OCI-LY1 (cell line): Measurements from ENCODE around the gene ZNF410.

ENCODE experiments used
- H2AFZ ChIP-seq: fragments of 200-600 bp; sonication (generic), shearing (Covaris generic); 2 replicates; pipeline ENCODE4 v1.6.0; 2014; ENCODE audit warnings: antibody characterized with exemption, mild to moderate bottlenecking, low read length
- H3F3A ChIP-seq: fragments of 200-600 bp; sonication (generic), shearing (Covaris generic); 2 replicates; pipeline ENCODE4 v1.6.0; 2014; ENCODE audit warnings: mild to moderate bottlenecking, antibody characterized with exemption, low read length, moderate library complexity; ENCODE audit not compliant: insufficient read depth
- H3K27ac ChIP-seq: fragments of 200-600 bp; sonication (generic); 2 replicates; pipeline ENCODE4 v1.5.1; 2014; ENCODE audit warnings: low read length, mixed run types, mild to moderate bottlenecking, low read depth; ENCODE audit not compliant: poor library complexity, severe bottlenecking
- H3K27me3 ChIP-seq: fragments of 200-600 bp; sonication (generic); 2 replicates; pipeline ENCODE4 v1.6.0; 2014; ENCODE audit warnings: antibody characterized with exemption, mild to moderate bottlenecking, low read length, moderate library complexity; ENCODE audit not compliant: insufficient read depth
- H3K36me3 ChIP-seq: fragments of 200-600 bp; sonication (generic); 2 replicates; pipeline ENCODE4 v1.6.1; 2014; ENCODE audit warnings: mild to moderate bottlenecking, antibody characterized with exemption, low read length, moderate library complexity, mixed read lengths; ENCODE audit not compliant: insufficient read depth
- H3K4me1 ChIP-seq: fragments of 200-600 bp; sonication (generic); 2 replicates; pipeline ENCODE4 v1.5.1; 2014; ENCODE audit warnings: mild to moderate bottlenecking, low read length, moderate library complexity; ENCODE audit not compliant: insufficient read depth, severe bottlenecking
- H3K4me2 ChIP-seq: fragments of 200-600 bp; sonication (generic), shearing (Covaris generic); 2 replicates; pipeline ENCODE4 v1.6.1; 2014; ENCODE audit warnings: low read length
- H3K4me3 ChIP-seq: fragments of 200-600 bp; sonication (generic); 2 replicates; pipeline ENCODE4 v1.5.1; 2014; ENCODE audit warnings: low read length, low read depth, mild to moderate bottlenecking, mixed read lengths; ENCODE audit not compliant: poor library complexity, severe bottlenecking
- H3K79me2 ChIP-seq: fragments of 200-600 bp; shearing (Covaris generic); 2 replicates; pipeline ENCODE4 v1.6.1; 2016; ENCODE audit warnings: mixed run types, low read length, mixed read lengths; ENCODE audit not compliant: insufficient read depth
- H3K9ac ChIP-seq: fragments of 200-600 bp; sonication (generic), shearing (Covaris generic); 2 replicates; pipeline ENCODE4 v1.6.1; 2014; ENCODE audit warnings: mild to moderate bottlenecking, low read length, mixed read lengths
- H3K9me2 ChIP-seq: fragments of 200-600 bp; sonication (generic), shearing (Covaris generic); 2 replicates; pipeline ENCODE4 v1.6.1; 2014; ENCODE audit warnings: low read depth, mild to moderate bottlenecking, low read length, mixed read lengths
- H3K9me3 ChIP-seq: fragments of 200-600 bp; shearing (Covaris generic); 2 replicates; pipeline ENCODE4 v1.6.1; 2014; ENCODE audit warnings: low read length, mixed read lengths
- H4K20me1 ChIP-seq: fragments of 200-600 bp; sonication (generic), shearing (Covaris generic); 2 replicates; pipeline ENCODE4 v1.6.0; 2016; ENCODE audit warnings: mild to moderate bottlenecking, low read length; ENCODE audit not compliant: insufficient read depth
- EZH2 ChIP-seq: fragments of 200-600 bp; sonication (generic), shearing (Covaris generic); IDR thresholded peaks from 2 replicates; pipeline ENCODE4 v1.8.0; 2017; ENCODE audit warnings: borderline replicate concordance, mixed run types, mild to moderate bottlenecking, antibody characterized with exemption, low read length, moderate library complexity, mixed read lengths
- TF ChIP-seq, protein P1 (sequence below): fragments of 200-600 bp; sonication (generic), shearing (Covaris generic); IDR thresholded peaks from 2 replicates; pipeline ENCODE4 v1.5.1; 2017; ENCODE audit warnings: mild to moderate bottlenecking, antibody characterized with exemption, low read length, moderate library complexity, mixed read lengths

The ZNF410 gene

DNA sequence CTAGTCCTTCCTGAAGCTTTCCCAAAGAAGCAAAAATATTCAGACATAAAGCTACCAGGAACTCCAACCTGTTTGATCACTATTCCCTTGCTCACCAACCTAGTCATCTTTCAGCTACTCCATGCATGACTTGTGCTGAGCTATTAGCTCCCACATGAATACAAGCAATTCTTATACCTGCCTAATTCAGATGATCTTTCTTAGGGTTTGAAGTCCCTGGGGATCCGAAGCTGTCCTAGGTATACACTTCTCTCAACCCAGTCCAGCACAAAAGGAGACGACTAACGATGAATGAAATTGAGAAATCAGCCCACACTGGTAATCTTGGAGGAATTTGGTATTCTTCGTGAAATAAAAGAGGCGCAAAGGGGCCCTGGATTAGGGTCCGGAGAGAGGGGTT, 35.7 kb upstream of the ZNF410 start:
- peak overlapping the region; percentile 79; the same call in 1 of the 2 replicates for H2AFZ ChIP-seq
- TF ChIP-seq, protein P1, sequence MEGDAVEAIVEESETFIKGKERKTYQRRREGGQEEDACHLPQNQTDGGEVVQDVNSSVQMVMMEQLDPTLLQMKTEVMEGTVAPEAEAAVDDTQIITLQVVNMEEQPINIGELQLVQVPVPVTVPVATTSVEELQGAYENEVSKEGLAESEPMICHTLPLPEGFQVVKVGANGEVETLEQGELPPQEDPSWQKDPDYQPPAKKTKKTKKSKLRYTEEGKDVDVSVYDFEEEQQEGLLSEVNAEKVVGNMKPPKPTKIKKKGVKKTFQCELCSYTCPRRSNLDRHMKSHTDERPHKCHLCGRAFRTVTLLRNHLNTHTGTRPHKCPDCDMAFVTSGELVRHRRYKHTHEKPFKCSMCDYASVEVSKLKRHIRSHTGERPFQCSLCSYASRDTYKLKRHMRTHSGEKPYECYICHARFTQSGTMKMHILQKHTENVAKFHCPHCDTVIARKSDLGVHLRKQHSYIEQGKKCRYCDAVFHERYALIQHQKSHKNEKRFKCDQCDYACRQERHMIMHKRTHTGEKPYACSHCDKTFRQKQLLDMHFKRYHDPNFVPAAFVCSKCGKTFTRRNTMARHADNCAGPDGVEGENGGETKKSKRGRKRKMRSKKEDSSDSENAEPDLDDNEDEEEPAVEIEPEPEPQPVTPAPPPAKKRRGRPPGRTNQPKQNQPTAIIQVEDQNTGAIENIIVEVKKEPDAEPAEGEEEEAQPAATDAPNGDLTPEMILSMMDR = no peak
- H3K9ac ChIP-seq = peak overlapping the region; percentile 90
- no peaks in the 10 kb centered on the region for H3K9me3 ChIP-seq
- H3K36me3 ChIP-seq = no peaks in the 10 kb centered on the region
- H3K79me2 ChIP-seq = no peaks in the 10 kb centered on the region
- H3K27me3 ChIP-seq = no peaks in the 10 kb centered on the region
- 0 out of 2 replicates have a peak, but pooled peaks cover 5% of the 10 kb centered on the region for H3F3A ChIP-seq
- peak overlapping the region; percentile 78 for H3K4me3 ChIP-seq
- peaks cover 15% of the 10 kb centered on the region for H3K4me1 ChIP-seq
- H3K9me2 ChIP-seq = no peaks in the 10 kb centered on the region
- H3K4me2 ChIP-seq = peak overlapping the region; percentile 81
- H4K20me1 ChIP-seq = no peaks in the 10 kb centered on the region
- H3K27ac ChIP-seq = no peak overlapping the region

DNA sequence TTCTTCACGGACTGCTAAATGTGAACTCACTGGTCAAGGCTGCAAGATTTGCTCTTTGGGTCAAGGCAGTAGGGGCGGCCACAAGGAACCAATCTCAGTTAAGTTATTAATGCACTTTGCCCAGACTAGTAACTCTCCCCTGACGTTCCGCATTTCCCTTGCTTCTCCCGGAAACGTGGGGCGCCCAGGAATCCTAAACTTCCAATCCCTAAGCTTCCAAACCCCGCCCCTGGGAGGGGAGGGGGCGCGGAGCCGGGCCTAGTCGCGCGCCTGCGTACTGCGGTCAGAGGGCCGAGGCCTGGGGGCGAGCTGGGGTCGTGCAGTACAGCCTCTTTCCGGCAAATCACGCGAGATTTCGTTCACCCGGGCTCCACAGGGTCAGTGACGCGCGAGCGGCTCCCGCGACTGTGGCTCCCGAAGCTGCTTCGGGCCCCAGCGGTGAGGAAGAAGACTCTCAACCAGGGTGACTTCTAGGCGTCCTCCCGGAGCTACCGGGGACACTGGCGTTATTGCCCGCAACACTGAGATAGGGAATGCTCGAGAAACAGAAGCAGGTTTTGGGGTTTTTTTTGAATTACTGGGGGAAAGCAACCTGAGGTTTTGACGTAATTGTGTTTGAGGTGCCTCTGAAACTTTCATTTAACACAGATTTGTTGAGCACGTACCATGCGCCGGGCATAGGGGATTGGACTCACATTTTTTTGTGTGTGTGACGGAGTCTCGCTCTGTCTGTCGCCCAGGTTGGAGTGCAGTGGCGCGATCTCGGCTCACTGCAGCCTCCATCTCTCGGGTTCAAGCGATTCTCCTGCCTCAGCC, 34.9 kb upstream of the ZNF410 start, which contains the start of gene PTGR2:
Gene PTGR2, plus strand, starts transcription at position 265 of the 816 bp plus-strand sequence. CDS start 7,032 bp downstream, outside the sequence.
- no peaks in the 10 kb centered on the region for H3K9me3 ChIP-seq
- H3K9ac ChIP-seq = peak within 1 kb of the TSS; percentile 90
- H3K79me2 ChIP-seq = no peaks in the 10 kb centered on the region
- H3K4me2 ChIP-seq = peak within 1 kb of the TSS; percentile 81
- no peaks in the 10 kb centered on the region for H4K20me1 ChIP-seq
- peak within 1 kb of the TSS; percentile 78 for H3K4me3 ChIP-seq
- H3K4me1 ChIP-seq = peaks cover 15% of the 10 kb centered on the region
- peak within 1 kb of the TSS; percentile 74 for H3K27ac ChIP-seq
- TF ChIP-seq, protein P1 = no peak
- no peak for TF ChIP-seq EZH2
- H3K27me3 ChIP-seq = no peaks in the 10 kb centered on the region
- H3K9me2 ChIP-seq = no peaks in the 10 kb centered on the region
- H2AFZ ChIP-seq = peak within 1 kb of the TSS; percentile 79; the same call in 1 of the 2 replicates
- H3F3A ChIP-seq = 0 out of 2 replicates have a peak, but pooled peaks cover 5% of the 10 kb centered on the region
- no peaks in the 10 kb centered on the region for H3K36me3 ChIP-seq

DNA sequence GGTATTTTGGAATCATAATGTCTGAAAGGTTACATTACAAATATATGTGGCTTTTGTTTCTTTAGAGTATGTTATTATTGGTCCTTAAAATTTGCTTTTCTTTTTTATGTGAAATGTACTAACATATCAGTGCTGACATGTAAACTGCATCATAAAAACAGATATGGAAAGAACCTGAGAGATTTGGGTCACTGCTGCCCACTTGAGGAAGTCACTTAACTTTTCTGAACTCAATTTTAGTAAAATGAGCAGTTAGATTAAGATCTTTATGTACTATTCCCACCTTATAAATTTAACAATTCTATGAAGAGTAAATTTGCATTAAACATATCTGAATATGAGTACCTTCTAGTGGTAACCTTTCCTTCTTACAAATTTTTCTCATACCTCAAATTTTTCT, 27.5 kb upstream of the ZNF410 start:
- H2AFZ ChIP-seq = no peak overlapping the region
- TF ChIP-seq, protein P1 = no peak
- TF ChIP-seq EZH2 = no peak
- no peak overlapping the region for H3K4me3 ChIP-seq
- no peak overlapping the region for H3K4me2 ChIP-seq
- no peaks in the 10 kb centered on the region for H3K4me1 ChIP-seq
- no peaks in the 10 kb centered on the region for H3F3A ChIP-seq
- H3K79me2 ChIP-seq = no peaks in the 10 kb centered on the region
- H3K27me3 ChIP-seq = no peaks in the 10 kb centered on the region
- no peaks in the 10 kb centered on the region for H4K20me1 ChIP-seq
- no peaks in the 10 kb centered on the region for H3K9me2 ChIP-seq
- H3K27ac ChIP-seq = no peak overlapping the region
- H3K9me3 ChIP-seq = no peaks in the 10 kb centered on the region
- peaks cover 3% of the 10 kb centered on the region for H3K36me3 ChIP-seq
- no peak overlapping the region for H3K9ac ChIP-seq
